GM19463 (cell line): ENCODE measurements around the gene LMNTD1.
"Not testable (repeated sequence)": the region's sequence is repeated elsewhere in the genome, so short reads cannot be mapped to it uniquely, and the experiment has no call there.

Source experiments
- ATAC-seq: cut with Tn5 transposase; IDR thresholded peaks from one replicate; pipeline ENCODE4 v1.9.1; 2021; ENCODE audit warnings: mild to moderate bottlenecking, moderate library complexity; ENCODE audit not compliant: unreplicated experiment

Gene LMNTD1

GRCh38 chr12:25493682-25494081, 59.4 kb downstream of the LMNTD1 start:
- ATAC-seq: no peak

DNA sequence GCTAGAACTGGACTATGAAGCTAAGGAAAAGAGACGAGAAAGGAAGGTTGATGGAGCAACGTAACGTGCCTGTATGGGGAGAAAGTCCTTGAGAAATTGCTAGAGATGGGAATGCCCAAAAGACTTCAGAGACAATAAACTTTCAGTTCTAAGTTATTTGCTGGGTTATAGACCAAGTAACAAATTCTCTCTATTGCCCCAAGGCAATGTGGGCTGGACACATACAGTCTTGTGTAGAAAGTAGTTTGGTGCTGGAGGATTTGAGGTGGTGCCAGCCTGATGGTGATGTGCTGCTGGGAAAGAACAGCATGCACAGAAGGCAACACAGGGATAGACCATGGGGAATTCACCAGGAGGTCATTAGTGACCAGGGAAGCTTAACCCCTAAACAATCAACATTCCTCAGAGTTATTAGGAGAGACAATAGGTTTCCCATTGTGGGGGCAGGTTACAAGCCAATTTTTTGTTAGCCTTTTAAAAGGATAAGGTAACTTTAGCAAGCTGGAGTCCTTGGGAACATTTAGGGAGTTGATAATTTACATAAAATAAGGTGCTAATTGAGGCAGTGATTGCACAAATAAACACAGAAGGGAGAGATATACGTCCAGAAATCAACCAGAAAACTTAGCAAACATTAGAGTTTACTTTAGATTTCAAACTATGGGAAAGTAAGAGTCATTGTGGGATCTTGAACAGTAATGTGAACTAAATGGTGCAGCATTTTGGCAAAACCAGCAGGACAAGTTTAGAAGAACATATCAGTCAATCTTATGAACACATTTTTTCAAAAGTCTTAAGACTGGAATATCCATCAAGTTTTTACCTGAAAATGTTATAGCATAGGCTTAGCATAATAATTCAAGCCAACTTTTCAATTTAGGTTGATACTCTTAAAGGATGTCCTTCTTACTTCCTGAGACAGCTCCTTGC, 61.4 kb downstream of the LMNTD1 start:
- no peak for ATAC-seq

DNA sequence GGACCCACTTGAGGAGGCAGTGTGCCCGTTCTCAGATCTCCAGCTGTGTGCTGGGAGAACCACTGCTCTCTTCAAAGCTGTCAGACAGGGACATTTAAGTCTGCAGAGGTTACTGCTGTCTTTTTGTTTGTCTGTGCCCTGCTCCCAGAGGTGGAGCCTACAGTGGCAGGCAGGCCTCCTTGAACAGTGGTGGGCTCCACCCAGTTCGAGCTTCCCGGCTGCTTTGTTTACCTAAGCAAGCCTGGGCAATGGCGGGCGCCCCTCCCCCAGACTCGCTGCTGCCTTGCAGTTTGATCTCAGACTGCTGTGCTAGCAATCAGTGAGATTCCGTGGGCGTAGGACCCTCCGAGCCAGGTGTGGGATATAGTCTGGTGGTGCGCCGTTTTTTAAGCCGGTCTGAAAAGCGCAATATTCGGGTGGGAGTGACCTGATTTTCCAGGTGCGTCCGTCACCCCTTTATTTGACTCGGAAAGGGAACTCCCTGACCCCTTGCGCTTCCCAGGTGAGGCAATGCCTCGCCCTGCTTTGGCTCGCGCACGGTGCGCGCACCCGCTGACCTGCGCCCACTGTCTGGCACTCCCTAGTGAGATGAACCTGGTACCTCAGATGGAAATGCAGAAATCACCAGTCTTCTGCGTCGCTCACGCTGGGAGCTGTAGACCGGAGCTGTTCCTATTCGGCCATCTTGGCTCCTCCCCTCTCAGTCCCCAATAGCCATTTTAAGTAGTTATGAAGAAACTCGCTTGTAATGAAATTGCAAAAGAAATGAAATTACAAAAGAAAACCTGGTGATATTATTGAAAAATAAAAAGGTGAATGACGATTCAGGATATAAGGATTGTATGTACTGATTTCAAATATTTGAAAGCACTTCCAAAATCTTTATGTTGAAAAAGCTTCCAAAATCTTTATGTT, 63.9 kb downstream of the LMNTD1 start:
- ATAC-seq: not testable (repeated sequence)

DNA sequence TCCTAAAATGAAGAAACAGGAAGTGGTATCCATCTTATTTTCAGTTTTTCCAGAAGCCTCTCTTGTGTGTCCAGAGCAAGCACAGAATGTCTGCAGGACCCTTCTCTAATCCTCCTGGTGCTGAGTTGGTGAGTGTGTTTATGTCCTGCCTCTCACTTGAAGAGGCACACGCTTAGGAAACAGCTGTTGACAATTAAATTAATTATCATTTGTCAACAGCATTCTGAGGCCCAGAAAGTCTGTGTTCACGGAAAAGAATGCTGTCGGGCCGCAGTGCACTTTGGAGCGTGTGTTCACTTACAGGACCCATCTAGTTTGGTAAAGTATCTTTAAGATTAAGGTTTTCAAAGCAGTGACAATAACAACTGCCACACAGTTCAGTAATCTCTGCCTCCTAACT, 70.5 kb downstream of the LMNTD1 start:
- no peak for ATAC-seq

GRCh38 chr12:25480145-25480544, 72.9 kb downstream of the LMNTD1 start:
- ATAC-seq: no peak

DNA sequence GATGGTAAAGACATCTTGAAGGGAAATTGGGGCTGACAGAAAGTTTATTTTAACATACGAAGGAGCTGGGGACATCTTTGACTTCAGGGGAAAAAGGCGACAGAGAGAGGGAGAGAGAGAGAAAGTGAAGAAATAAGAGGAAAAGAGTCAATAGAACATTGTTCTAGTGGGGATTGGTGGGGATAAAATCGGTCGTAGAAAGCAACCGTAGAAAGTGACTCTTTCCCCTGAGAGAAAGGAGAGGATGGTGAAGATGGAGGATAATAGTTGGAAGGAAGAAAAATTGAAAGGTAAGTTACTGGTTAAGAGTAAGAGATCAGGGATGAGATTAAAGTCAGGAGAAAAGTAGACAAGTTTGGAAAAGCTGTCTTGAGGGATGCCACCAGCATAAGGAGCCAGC, 75.9 kb downstream of the LMNTD1 start:
- ATAC-seq: no peak

DNA sequence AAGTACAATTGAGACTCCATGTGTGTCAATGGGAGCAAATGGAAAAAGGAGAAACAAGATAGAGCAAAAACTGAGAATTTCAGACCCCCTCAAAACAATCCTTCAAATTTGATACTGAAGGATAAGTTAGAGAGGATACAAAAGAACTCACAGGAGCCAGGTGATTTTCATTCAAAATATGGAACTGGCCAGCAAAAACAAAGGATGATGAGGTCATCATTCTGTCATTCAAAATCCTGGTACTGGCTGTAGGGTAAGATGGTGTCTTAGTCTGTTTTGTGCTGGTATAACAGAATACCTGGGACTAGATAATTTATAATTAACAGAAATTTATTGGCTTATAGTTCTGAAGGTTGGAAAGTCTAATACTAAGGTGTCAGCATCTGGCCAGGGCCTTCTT, 80.6 kb downstream of the LMNTD1 start:
- ATAC-seq: no peak

DNA sequence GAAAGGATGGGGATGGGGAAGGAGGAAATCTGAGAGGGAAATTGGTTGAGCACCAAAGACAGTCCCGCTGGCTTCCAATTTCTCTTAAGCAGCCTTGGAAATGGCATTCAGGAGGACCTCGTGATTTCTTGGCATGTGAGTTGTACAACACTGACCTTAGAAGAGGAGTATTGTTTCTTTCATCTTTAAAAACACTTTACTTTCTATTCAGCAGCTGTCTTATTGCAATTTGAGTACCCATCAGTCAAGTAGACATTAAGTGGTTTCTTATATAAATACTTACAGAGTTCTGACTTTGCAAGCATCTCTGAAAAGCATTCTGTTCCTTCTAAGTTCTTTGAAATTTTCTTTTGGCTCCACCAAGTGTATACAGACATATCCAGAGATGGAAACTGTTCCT, 83.2 kb downstream of the LMNTD1 start:
- ATAC-seq: no peak

- no peak for ATAC-seq
Measured at GRCh38 chr12:25469368-25469767, 83.7 kb downstream of the LMNTD1 start.

- no peak for ATAC-seq
Measured at GRCh38 chr12:25463521-25463920, 89.6 kb downstream of the LMNTD1 start.

DNA sequence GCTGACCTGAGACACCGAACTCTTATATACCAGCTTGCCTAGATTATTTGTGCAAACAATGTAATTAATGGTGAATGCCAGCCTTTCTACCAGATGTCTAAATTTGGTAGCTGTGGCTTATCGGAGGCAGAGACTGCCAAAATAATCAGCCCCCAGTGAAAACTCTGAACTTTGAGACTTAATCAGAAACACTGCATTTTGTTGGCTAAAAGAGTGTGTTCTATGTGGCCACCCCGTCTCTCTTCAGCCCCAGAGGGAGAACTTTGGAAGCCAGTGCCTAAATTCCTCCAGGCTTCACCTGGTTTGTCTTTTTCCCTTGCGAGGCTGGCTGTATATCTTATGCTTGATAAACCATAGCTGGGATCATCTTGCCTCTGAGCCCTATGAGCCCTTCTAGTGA, 90.1 kb downstream of the LMNTD1 start:
- ATAC-seq: no peak

- ATAC-seq: peak; percentile 80
Measured at GRCh38 chr12:25459541-25459951, 93.5 kb downstream of the LMNTD1 start.

GRCh38 chr12:25458047-25458552, 95.0 kb downstream of the LMNTD1 start:
- no peak for ATAC-seq

GRCh38 chr12:25456474-25456873, 96.6 kb downstream of the LMNTD1 start:
- ATAC-seq: no peak

- no peak for ATAC-seq
Measured at GRCh38 chr12:25455696-25456095, 97.4 kb downstream of the LMNTD1 start.

DNA sequence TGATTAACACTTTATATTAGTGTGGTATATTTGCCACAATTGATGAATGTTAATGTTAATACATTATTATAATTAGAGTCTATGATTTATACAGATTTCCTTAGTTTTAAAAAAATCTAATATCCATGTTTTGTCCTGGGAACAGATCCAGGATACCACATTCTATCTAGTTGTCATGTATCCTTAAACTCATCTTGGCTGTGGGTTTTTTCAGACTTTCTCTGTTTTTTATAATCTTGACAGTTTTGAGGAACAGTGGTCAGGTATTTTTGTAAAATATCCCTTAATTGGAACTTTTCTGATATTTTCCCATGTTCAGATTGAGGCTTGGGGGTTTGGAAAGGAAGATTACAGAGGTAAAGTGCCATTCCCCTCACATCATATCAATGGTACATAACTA, 104.1 kb downstream of the LMNTD1 start:
- no peak for ATAC-seq

DNA sequence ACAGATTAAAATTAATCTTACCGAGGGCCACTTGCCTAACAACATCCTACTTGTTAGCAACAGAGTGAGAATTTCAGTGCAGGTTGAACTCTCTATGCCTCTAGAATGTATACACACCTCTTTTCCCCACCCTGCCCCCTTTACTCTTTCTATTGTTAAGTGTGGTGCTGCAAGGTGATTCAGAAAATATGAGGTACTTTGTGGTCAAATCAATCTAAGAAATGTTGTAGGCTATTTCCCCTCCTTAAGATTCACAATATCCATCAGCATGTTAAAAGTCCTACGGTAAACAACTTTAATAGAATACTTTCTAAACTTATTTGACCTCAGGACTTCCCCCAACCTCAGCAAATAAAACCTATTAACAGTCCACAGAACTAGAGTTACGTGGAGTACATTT, 106.0 kb downstream of the LMNTD1 start:
- ATAC-seq: no peak

- no peak for ATAC-seq
Measured at GRCh38 chr12:25438638-25439037, 114.4 kb downstream of the LMNTD1 start.

- no peak for ATAC-seq
Measured at GRCh38 chr12:25436206-25437030, 116.7 kb downstream of the LMNTD1 start.

- no peak for ATAC-seq
Measured at GRCh38 chr12:25435431-25435830, 117.7 kb downstream of the LMNTD1 start.

DNA sequence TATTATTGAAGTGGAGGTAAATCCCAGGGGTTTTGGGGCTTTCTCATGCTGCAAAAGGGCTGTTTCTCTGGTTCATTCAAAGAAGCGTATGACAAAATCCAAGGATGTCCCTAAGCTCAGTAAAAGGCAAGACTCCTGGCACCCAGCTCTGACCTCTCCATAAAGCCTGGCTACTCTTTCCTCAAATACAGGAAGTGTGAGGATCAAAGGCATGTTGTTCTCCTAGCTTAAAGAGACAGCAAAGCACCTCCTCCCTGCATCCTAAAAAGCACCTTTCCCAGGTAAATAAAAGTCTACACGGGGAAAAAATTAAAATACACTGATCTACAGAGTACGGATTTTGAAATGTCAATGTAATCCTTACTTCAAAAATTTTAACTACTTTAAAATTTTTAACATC, 118.6 kb downstream of the LMNTD1 start:
- ATAC-seq: no peak
